PFSK-1 (cell line): ENCODE measurements around the gene IQGAP2.

Experiments used
- FOXP2 ChIP-seq: optimal IDR thresholded peaks from 2 replicates; pipeline ENCODE3; 2011; ENCODE audit warnings: borderline replicate concordance, control low read depth, inconsistent platforms; ENCODE audit not compliant: insufficient read depth; ENCODE audit errors: extremely low read length, extremely low read depth
- POLR2AphosphoS5 ChIP-seq: IDR thresholded peaks from 2 replicates; pipeline ENCODE4 v1.6.1; 2012; ENCODE audit warnings: low read depth, mild to moderate bottlenecking, control low read depth, low read length, moderate library complexity
- SIN3A ChIP-seq: IDR thresholded peaks from 2 replicates; pipeline ENCODE4 v1.6.1; 2012; ENCODE audit warnings: mild to moderate bottlenecking, low read length, moderate library complexity, borderline replicate concordance; ENCODE audit not compliant: insufficient read depth
- TAF1 ChIP-seq: IDR thresholded peaks from 2 replicates; pipeline ENCODE4 v1.6.1; 2012; ENCODE audit warnings: low read length, control low read depth, borderline replicate concordance; ENCODE audit not compliant: insufficient read depth
- TF ChIP-seq, protein P1 (sequence below), 2 experiments: IDR thresholded peaks; 2 replicates each; pipeline versions ENCODE4 v1.6.1 to v1.8.0; 2011 to 2012; ENCODE audit warnings: low read depth in 2 of 2, low read length in 2 of 2, control low read depth in 1 of 2, inconsistent platforms in 1 of 2, mild to moderate bottlenecking in 1 of 2, moderate library complexity in 1 of 2; ENCODE audit not compliant: insufficient read depth in 1 of 2

Gene IQGAP2

DNA sequence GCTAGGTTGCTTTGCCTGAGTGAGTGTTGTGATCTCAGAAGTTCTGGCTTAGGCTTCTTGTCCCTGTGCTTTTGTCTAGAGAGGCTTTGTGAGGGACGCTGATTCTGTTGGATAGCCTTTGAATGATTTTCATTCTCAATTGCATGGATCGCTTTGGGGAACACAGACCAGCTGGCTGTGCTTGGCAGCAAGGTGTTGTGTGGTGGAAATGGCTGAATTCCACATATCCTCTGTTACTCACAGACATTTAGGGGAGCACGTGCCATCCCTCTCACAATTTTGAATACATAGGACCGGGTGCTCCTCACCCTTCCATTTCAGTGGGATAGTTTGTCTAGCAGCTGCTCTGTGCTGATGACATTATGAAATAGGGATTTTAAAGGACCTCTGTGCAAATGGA, 76.2 kb downstream of the IQGAP2 start:
- TF ChIP-seq FOXP2 (no peak), SIN3A (no peak), TAF1 (no peak), POLR2AphosphoS5 (no peak)
- TF ChIP-seq, protein P1, sequence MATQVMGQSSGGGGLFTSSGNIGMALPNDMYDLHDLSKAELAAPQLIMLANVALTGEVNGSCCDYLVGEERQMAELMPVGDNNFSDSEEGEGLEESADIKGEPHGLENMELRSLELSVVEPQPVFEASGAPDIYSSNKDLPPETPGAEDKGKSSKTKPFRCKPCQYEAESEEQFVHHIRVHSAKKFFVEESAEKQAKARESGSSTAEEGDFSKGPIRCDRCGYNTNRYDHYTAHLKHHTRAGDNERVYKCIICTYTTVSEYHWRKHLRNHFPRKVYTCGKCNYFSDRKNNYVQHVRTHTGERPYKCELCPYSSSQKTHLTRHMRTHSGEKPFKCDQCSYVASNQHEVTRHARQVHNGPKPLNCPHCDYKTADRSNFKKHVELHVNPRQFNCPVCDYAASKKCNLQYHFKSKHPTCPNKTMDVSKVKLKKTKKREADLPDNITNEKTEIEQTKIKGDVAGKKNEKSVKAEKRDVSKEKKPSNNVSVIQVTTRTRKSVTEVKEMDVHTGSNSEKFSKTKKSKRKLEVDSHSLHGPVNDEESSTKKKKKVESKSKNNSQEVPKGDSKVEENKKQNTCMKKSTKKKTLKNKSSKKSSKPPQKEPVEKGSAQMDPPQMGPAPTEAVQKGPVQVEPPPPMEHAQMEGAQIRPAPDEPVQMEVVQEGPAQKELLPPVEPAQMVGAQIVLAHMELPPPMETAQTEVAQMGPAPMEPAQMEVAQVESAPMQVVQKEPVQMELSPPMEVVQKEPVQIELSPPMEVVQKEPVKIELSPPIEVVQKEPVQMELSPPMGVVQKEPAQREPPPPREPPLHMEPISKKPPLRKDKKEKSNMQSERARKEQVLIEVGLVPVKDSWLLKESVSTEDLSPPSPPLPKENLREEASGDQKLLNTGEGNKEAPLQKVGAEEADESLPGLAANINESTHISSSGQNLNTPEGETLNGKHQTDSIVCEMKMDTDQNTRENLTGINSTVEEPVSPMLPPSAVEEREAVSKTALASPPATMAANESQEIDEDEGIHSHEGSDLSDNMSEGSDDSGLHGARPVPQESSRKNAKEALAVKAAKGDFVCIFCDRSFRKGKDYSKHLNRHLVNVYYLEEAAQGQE (IDR thresholded peaks at IDR 0.05; ENCODE audit: insufficient read depth in 1 of 2, low read depth in 2 of 2, low read length in 2 of 2): no peak

DNA sequence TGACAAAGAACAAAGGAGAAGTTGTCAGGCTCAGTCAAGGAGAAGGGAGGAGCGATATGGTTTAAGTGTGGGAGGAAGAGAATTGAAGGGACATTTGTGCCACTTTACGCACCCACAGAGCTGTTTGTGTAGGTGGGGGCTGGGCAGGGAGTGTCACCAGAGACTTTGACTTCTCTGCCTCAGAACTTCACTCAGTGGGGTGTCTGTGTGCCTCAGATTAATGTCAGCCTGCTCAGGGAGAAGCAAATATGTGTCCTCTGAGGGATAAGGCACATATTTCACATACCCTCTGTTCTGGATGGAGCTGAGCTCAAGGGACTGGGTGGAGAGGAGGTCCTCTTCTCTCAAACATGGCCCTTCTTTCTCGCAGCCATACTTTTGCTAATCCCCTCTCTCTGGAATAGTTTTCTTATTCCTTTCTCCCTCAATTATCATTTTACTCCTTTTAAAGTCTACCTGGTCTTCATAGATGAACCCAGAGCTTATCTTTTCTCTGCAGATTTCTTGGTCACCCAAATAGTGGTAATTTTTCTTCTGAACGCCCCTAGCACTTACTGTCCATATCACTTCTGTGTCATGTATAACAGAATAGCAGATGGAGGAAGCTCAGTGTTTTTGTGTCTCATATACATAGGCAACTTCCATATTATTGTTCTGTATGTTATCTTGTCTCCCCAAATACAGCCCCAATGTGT, 77.0 kb downstream of the IQGAP2 start:
- TF ChIP-seq, protein P1 (IDR thresholded peaks at IDR 0.05; ENCODE audit: insufficient read depth in 1 of 2, low read depth in 2 of 2, low read length in 2 of 2): no peak
- no peak for TF ChIP-seq FOXP2
- no peak for TF ChIP-seq POLR2AphosphoS5
- TF ChIP-seq SIN3A: no peak
- TF ChIP-seq TAF1: no peak

DNA sequence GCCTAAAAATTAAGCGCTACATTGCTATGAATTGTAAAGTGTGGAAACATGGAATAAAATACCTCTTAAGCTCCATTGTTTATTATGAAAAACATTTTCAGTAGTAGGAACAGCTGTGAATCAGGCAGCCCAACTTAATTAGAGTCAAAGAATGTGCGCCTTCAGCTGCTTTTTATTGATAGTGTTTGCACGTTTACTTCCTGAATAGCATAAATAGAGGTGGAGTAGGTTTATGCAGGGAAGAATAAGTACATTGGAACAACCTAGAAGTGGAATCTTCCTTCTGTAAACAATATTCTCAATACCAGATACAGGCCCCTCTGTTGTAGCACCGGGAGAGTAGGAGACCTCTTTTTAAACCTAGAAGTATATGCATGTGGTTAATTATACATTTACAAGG, 79.9 kb downstream of the IQGAP2 start:
- TF ChIP-seq SIN3A (no peak), POLR2AphosphoS5 (no peak), FOXP2 (no peak), TAF1 (no peak)
- TF ChIP-seq, protein P1 (IDR thresholded peaks at IDR 0.05; ENCODE audit: insufficient read depth in 1 of 2, low read depth in 2 of 2, low read length in 2 of 2): no peak

- no peak for TF ChIP-seq POLR2AphosphoS5
- TF ChIP-seq, protein P1 (IDR thresholded peaks at IDR 0.05; ENCODE audit: insufficient read depth in 1 of 2, low read depth in 2 of 2, low read length in 2 of 2): no peak
- no peak for TF ChIP-seq TAF1
- TF ChIP-seq FOXP2: no peak
- TF ChIP-seq SIN3A: no peak
Measured at GRCh38 chr5:76483433-76483832, 80.3 kb downstream of the IQGAP2 start.

- TF ChIP-seq POLR2AphosphoS5: no peak
- TF ChIP-seq, protein P1 (IDR thresholded peaks at IDR 0.05; ENCODE audit: insufficient read depth in 1 of 2, low read depth in 2 of 2, low read length in 2 of 2): no peak
- no peak for TF ChIP-seq SIN3A
- no peak for TF ChIP-seq TAF1
- no peak for TF ChIP-seq FOXP2
Measured at GRCh38 chr5:76483881-76484280, 80.8 kb downstream of the IQGAP2 start.
